Esophagus (tissue), 2 donors: ENCODE measurements around the gene ZFR2. TPM values are rescaled to one million over a fixed set of nuclear protein-coding genes. Genes with fewer than 3 reads are reported as not detected.
"Not testable (repeated sequence)": the region's sequence is repeated elsewhere in the genome, so short reads cannot be mapped to it uniquely, and the experiment has no call there.

ENCODE experiments used
- H3K27ac ChIP-seq, 2 donors: one replicate each; pipeline ENCODE4 v1.5.1; 2013; ENCODE audit warnings: low read depth in 2 of 2, mild to moderate bottlenecking in 2 of 2, inconsistent platforms in 1 of 2, low read length in 1 of 2, moderate library complexity in 1 of 2
- H3K27me3 ChIP-seq, 2 donors: one replicate each; pipeline ENCODE4 v1.6.1; 2013; ENCODE audit warnings: low read length in 2 of 2, control low read depth in 1 of 2, mild to moderate bottlenecking in 1 of 2; ENCODE audit not compliant: insufficient read depth in 2 of 2, control insufficient read depth in 1 of 2
- H3K36me3 ChIP-seq, 2 donors: one replicate each; pipeline ENCODE4 v1.6.1; 2013; ENCODE audit warnings: low read length in 1 of 2; ENCODE audit not compliant: control insufficient read depth in 2 of 2, insufficient read depth in 2 of 2
- H3K4me1 ChIP-seq, 2 donors: one replicate each; pipeline ENCODE4 v1.6.1; 2013; ENCODE audit warnings: low read length in 1 of 2; ENCODE audit not compliant: control insufficient read depth in 2 of 2, insufficient read depth in 2 of 2
- H3K4me3 ChIP-seq, 2 donors: one replicate each; pipeline ENCODE4 v1.5.1; 2013; ENCODE audit warnings: low read length in 2 of 2, mild to moderate bottlenecking in 2 of 2, low read depth in 1 of 2, moderate library complexity in 1 of 2
- H3K9me3 ChIP-seq, 2 donors: one replicate each; pipeline ENCODE4 v1.6.1; 2013; ENCODE audit warnings: mild to moderate bottlenecking in 2 of 2, low read depth in 1 of 2, low read length in 1 of 2, moderate library complexity in 1 of 2; ENCODE audit not compliant: control insufficient read depth in 2 of 2, insufficient read depth in 1 of 2
- WGBS, 2 donors: extraction: QIAGEN DNeasy Blood & Tissue Kit; methylation state at CpG; one replicate each; pipeline ENCODE4 v1.1.7; 2013; 5-methylcytosine and 5-hydroxymethylcytosine counted together
- polyA plus RNA-seq, 2 donors: library from polyadenylated mRNA; stranded (reverse); fragments of 200-250 nt; gene quantifications; one replicate each; pipeline ENCODE4 v1.2.3, GENCODE V29; 2013
- donor health status: healthy with polysubstance abuse.
- donor health status: Bipolar disorder and iron deficiency.

The ZFR2 gene
- polyA plus RNA-seq, 2 donors: 0.02 TPM; not detected in 1

DNA sequence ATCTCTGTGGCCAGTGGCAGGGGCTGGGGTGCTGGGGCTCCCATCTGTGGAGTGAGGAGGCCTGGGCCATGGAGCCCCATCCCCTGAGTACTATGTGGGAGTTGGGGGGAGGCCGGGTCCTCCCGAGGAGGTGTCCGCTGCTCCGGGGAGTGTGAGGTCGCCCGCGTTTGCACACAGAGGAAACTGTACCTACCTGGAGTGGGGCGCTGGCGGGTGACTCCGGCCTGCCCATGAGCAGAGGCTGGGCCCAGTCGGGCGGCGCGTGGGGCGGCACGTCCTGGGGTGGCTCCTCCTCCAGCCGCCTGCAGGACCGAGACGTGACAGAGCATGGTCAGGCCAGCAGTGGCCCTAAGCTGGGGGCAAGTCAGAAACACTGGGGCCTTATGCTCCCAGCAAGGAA lies 48.8 kb downstream of the ZFR2 start:
- H3K36me3 ChIP-seq: no peaks in the 10 kb centered on the region
- H3K9me3 ChIP-seq: no peaks in the 10 kb centered on the region
- H3K27ac ChIP-seq: no peak overlapping the region
- 87 to 89% methylated on average over 19 of the region's 19 CpGs for WGBS, 2 donors
- H3K4me3 ChIP-seq: no peak overlapping the region
- H3K4me1 ChIP-seq: peaks cover 0 to 3% of the 10 kb centered on the region in 2 donors
- H3K27me3 ChIP-seq: no peaks in the 10 kb centered on the region

DNA sequence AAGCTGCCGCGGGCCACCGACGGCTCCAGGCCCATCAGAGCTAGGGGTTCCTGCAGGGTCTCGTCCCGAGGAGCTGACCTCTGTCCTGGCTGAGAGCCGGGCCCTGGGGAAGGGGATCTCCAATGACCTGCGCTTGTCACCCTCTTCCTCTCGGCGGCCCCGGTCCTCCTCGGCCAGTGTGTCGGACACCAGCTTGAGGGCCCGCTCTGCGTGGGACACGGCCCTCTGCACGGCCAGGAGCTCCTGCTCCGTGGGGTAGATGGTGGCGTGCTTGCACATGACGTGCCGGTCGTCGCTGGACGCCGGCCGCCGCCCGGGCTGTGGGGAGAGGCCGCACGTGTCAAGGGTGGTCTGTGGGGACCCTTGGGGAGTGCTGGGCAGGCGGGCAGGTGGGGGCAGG lies 49.9 kb downstream of the ZFR2 start:
- Histone ChIP-seq H3K36me3 (no peaks in the 10 kb centered on the region), H3K27me3 (no peaks in the 10 kb centered on the region), H3K4me1 (peaks cover 0 to 3% of the 10 kb centered on the region in 2 donors), H3K9me3 (no peaks in the 10 kb centered on the region), H3K4me3 (no peak overlapping the region), H3K27ac (no peak overlapping the region)
- WGBS, 2 donors: 70 to 74% methylated on average over 31 of the region's 31 CpGs

DNA sequence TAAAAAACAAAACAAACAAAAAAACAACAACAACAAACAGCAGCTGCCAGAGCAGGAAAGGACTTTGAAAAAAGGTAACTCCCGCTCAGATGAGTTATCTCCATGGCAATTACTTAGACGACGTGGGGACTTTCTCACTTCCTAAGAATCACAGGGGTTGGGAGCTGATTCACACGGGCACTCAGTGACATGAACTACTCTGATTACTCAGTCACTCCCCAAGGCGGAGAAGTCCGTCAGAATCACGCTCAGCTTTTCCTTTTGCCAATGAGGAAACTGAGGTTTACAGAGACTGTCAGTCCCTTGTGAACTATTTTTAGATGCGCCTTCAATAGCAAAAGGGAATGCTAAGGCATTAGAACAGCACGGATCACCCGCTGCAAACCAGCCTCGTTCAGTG lies 50.4 kb downstream of the ZFR2 start:
- Histone ChIP-seq H3K27me3 (no peaks in the 10 kb centered on the region), H3K4me3 (no peak overlapping the region), H3K9me3 (no peaks in the 10 kb centered on the region), H3K36me3 (no peaks in the 10 kb centered on the region), H3K4me1 (peaks cover 0 to 4% of the 10 kb centered on the region in 2 donors), H3K27ac (no peak overlapping the region)
- WGBS, 2 donors: 23 to 32% methylated on average over 11 of the region's 11 CpGs

DNA sequence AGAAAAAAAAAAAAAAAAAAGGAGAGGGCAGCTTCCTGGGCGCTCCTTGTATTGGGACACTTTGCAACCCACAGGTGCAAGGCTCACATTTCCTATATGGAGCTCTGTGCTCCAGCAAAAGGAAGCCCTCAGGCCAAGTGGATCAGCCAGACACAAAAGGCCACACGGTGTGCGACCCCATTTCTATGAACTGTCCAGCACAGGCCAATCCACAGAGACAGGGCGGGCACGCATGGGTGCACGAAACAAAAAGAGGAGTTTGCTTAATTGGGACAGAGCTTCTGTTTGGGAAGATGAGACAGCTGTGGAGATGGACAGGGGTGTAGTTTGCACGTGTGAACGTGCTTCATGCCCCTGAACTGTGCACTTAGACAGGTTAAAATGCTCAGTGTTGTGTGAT lies 51.1 kb downstream of the ZFR2 start:
- no peaks in the 10 kb centered on the region for H3K36me3 ChIP-seq
- H3K27ac ChIP-seq: no peak overlapping the region
- H3K27me3 ChIP-seq: no peaks in the 10 kb centered on the region
- H3K4me1 ChIP-seq: peaks cover 0 to 6% of the 10 kb centered on the region in 2 donors
- WGBS, 2 donors: 81 to 85% methylated on average over 8 of the region's 8 CpGs
- no peak overlapping the region for H3K4me3 ChIP-seq
- no peaks in the 10 kb centered on the region for H3K9me3 ChIP-seq

DNA sequence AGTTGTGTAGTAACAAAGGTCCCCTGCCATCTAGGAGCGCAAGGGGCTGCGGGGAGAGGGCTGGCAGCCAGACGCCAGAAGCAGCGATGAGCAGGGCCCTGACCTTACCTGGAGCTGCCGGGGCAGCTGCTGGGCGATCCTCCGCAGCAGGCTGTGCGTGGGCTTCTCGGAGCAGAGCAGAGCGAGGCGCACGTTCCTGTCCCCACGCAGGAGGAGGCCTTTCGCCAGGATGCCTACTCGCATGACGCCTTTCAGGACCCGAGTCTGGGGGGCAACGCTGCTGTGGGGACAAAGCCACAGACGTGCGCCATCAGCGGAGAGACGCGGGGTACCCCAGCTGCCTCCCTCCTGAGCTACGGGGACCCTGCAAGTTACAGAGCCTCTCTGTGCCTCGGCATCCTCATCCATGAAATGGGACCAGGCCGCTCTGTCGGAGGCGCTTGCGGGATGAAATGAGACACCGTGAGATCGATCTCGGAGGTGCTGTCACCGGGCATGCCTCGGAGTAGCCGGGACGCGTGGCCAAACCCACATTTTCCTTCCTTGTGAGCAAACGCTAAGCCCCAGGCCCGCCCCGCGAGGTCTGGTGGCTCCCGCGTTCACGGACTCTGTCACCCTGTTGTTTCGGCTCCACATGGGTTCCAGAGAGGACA lies 52.1 kb downstream of the ZFR2 start:
- Histone ChIP-seq H3K27ac (no peak overlapping the region), H3K4me1 (peaks cover 0 to 4% of the 10 kb centered on the region in 2 donors), H3K4me3 (no peak overlapping the region), H3K9me3 (no peaks in the 10 kb centered on the region), H3K36me3 (no peaks in the 10 kb centered on the region), H3K27me3 (no peaks in the 10 kb centered on the region)
- 90 to 93% methylated on average over 45 of the region's 45 CpGs for WGBS, 2 donors

DNA sequence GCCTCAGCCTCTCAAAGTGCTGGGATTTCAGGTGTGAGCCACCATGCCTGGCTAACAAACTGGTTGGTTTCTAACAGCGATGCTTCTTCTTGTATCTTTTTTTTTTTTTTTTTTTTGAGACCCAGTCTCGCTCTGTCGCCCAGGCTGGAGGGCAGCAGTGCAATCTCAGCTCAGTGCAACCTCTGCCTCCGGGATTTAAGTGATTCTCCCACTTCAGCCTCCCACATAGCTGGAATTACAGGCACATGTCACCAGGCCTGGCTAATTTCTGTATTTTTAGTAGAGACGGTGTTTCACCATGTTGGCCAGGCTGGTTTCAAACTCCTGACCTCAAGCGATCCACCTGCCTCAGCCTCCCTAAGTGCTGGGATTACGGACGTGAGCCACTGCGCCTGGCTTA lies 52.7 kb downstream of the ZFR2 start:
- WGBS, 2 donors: 90 to 94% methylated on average over 9 of the region's 9 CpGs

DNA sequence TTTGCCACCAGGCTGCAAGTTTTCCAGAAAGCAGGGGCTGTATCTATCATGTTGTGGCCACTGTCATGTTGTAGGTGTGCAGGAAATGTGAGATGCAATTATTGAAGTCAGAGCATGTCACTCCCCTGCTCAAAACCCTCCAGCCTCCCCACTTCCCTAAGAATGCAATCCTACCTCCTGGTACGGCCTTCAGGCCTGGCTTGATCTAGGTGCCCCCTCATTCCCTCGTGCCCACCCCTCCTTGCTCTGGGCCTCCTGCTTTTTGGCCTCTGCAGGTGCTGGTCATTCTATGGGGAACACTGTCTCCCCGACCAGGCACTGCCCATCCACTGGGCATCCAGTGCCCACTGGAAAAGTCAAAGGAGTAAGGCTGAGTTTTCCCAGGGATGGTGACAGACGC lies 54.2 kb downstream of the ZFR2 start:
- no peaks in the 10 kb centered on the region for H3K9me3 ChIP-seq
- WGBS, 2 donors: 86 to 93% methylated on average over 4 of the region's 4 CpGs
- H3K4me3 ChIP-seq: no peak overlapping the region
- H3K36me3 ChIP-seq: no peaks in the 10 kb centered on the region
- H3K27ac ChIP-seq: no peak overlapping the region
- H3K4me1 ChIP-seq: peaks cover 0 to 4% of the 10 kb centered on the region in 2 donors
- H3K27me3 ChIP-seq: no peaks in the 10 kb centered on the region

More for the DNA sequence above, 52.7 kb downstream of the ZFR2 start:
- not testable (repeated sequence) for H3K27ac ChIP-seq, H3K36me3 ChIP-seq, H3K9me3 ChIP-seq, H3K27me3 ChIP-seq, H3K4me1 ChIP-seq, H3K4me3 ChIP-seq

DNA sequence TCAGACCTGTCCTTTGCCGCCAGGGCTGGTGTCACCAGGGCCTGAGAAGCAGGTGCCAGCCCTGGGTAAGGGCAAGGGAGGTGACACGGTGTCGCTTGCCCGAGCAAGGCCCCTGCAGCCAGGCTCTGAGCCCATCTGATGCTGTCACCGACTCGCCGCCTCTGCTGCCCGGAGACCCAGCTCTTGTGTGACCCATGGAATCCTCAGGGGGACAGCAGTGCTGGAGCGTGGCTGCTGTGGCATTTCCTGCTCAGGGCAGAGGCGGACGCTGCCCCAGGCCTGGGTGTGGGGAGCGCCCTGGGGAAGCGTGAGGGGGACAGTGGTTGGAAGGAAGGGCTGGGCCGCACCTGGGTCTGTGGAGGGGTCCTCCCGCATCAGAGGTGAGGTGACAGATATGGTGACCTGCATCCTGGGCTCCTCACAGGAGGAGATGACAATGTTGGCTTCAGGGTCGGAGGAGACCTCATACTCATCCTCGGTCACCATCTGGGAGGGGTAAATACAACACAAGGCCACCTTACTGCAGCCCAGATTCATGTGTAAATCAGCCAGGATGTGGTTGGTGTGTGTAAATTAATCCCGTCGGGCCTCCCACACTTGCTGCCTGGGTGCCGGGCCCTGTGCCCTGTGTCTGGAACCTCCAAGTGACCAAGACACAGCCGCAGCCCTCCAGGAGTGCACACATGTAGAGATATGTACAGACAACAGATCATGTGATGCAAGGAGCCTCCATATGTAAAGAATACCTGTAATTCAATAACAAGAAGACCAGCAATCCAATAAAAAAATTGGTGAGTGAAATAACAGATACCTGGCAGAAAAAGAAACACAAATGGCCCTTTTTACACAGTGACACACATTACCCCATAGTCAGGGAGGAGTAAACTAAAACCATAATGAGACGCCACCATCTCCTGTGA lies 55.1 kb downstream of the ZFR2 start:
- no peaks in the 10 kb centered on the region for H3K9me3 ChIP-seq
- H3K27me3 ChIP-seq: no peaks in the 10 kb centered on the region
- no peak overlapping the region for H3K4me3 ChIP-seq
- H3K27ac ChIP-seq: no peak overlapping the region
- WGBS, 2 donors: 72 to 80% methylated on average over 22 of the region's 22 CpGs
- peaks cover 0 to 4% of the 10 kb centered on the region in 2 donors for H3K4me1 ChIP-seq
- no peaks in the 10 kb centered on the region for H3K36me3 ChIP-seq

DNA sequence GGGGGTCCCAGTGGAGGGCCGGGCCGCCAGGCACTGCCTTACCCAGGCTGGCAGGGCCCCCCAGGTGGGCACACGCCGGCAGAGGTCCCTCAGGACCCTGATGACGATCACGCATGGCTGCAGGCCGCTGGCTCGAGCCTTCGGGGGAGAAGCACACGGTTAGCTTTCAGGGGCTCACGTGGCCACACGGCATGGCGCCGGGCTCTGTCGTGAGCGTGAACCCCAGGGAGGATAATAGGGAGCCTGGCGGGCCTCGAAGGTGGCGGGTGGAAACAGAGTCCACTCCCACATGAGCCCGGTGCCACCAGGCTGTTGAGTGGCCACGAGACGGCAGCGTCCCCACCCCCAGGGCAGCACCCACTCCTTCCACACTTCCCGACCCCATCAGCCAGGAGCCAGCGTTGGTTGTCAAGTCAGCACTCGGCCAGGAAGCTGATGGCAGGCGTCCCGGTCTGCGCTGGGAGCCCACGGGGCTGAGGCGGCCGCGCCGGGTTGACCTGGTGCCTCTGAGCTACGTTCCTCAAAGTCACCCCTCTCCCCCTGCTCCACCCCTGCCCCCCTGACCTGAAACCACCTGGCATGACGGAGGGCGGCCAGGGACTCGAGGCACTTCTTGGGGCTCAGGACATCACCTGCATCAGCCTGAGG lies 58.0 kb downstream of the ZFR2 start:
- WGBS, 2 donors: 75 to 79% methylated on average over 38 of the region's 38 CpGs
- Histone ChIP-seq H3K4me1 (peaks cover 0 to 19% of the 10 kb centered on the region in 2 donors), H3K27ac (no peak overlapping the region), H3K36me3 (no peaks in the 10 kb centered on the region), H3K9me3 (peaks cover 0 to 2% of the 10 kb centered on the region in 2 donors), H3K27me3 (no peaks in the 10 kb centered on the region), H3K4me3 (no peak overlapping the region)
